Lung (tissue), 12 donors: Measurements from ENCODE around the gene PIGP. TPM values are rescaled to one million over a fixed set of nuclear protein-coding genes. Genes with fewer than 3 reads are reported as not detected.

Experiments
- ATAC-seq: fragments of 200-7000 bp; cut with Tn5 transposase; one replicate; pipeline ENCODE4 v1.9.1; 2020; ENCODE audit warnings: moderate number of reproducible peaks; ENCODE audit not compliant: insufficient read depth, low FRiP score
- DNase-seq, 3 donors: peaks; one replicate each; pipeline ENCODE4 v3.0.0-alpha.2; 2013 to 2017
- H3K27ac ChIP-seq, 2 donors: one replicate each; pipeline ENCODE4 v1.5.1; 2013; ENCODE audit warnings: mild to moderate bottlenecking in 2 of 2, moderate library complexity in 2 of 2, control low read depth in 1 of 2, inconsistent platforms in 1 of 2, low read depth in 1 of 2, low read length in 1 of 2
- H3K27me3 ChIP-seq, 3 donors: one replicate each; pipeline ENCODE4 v1.5.1; 2013; ENCODE audit warnings: low read length in 2 of 3; ENCODE audit not compliant: control insufficient read depth in 3 of 3, insufficient read depth in 3 of 3
- H3K36me3 ChIP-seq, 4 donors: one replicate each; pipeline ENCODE4 v1.5.1; 2013; ENCODE audit warnings: low read length in 4 of 4, mild to moderate bottlenecking in 1 of 4, moderate library complexity in 1 of 4; ENCODE audit not compliant: control insufficient read depth in 4 of 4, insufficient read depth in 4 of 4
- H3K4me1 ChIP-seq, 5 donors: one replicate each; pipeline ENCODE4 v1.5.1; 2013; ENCODE audit warnings: low read length in 5 of 5, mild to moderate bottlenecking in 2 of 5, moderate library complexity in 1 of 5; ENCODE audit not compliant: control insufficient read depth in 5 of 5, insufficient read depth in 5 of 5
- H3K4me3 ChIP-seq: one replicate; pipeline ENCODE4 v1.5.1; 2013; ENCODE audit warnings: mild to moderate bottlenecking, control low read depth, moderate library complexity
- H3K9ac ChIP-seq, 2 donors: one replicate each; pipeline ENCODE4 v1.5.1; 2013; ENCODE audit warnings: low read length in 2 of 2, control low read depth in 1 of 2; ENCODE audit not compliant: insufficient read depth in 1 of 2
- H3K9me3 ChIP-seq, 4 donors: one replicate each; pipeline ENCODE4 v1.5.1; 2013; ENCODE audit warnings: low read length in 3 of 4, mild to moderate bottlenecking in 1 of 4, moderate library complexity in 1 of 4; ENCODE audit not compliant: control insufficient read depth in 4 of 4, insufficient read depth in 3 of 4
- whole genome bisulfite sequencing, 2 donors: extraction: QIAGEN DNeasy Blood & Tissue Kit; methylation state at CpG; one replicate each; pipeline ENCODE4 v1.1.7; 2013; 5-methylcytosine and 5-hydroxymethylcytosine counted together
- polyA plus RNA-seq, 2 donors: library from polyadenylated mRNA; stranded (reverse); fragments of 200-250 nt; gene quantifications; one replicate each; pipeline ENCODE4 v1.2.1, GENCODE V29; 2013
- total RNA-seq, 2 donors: library from RNA; depleted of rRNA in 1 of 2; stranded (reverse); fragments of >200 nt in 1 of 2; gene quantifications; one replicate each; pipeline ENCODE4 v1.2.1, GENCODE V29; 2014 to 2021
- TF ChIP-seq, protein P1 (sequence below): IDR thresholded peaks from 2 replicates; pipeline ENCODE4 v1.5.1; 2012; ENCODE audit warnings: mild to moderate bottlenecking; ENCODE audit errors: control extremely low read depth, extremely low read depth
- donor health status: control.
- donor health status: control.
- donor health status: Bipolar disorder and iron deficiency.
- donor health status: healthy.
- donor health status: DM: yes; HTN: yes; CAD: no.

Gene PIGP
- total and polyA plus RNA-seq, 4 donors, result 18.6 to 30.6 (median 24.1) TPM

DNA sequence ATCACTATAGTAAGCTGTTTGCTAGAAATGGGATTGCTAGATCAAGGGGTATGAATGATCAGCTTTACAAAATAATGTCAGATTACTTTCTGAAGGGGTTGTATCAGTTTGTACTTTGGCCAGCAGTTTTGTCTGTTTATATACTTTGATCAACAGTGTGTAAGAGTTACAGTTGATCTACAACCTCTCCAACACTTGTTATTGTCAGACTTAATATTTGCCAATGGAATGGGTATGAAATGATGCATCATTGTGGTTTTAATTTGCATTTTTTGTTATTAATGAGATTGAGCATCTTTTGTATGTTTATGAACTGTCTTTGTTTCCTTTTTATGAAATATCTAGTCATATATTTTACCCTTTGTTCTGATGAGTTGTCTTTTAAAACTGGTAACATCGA is 4.5 kb upstream of the PIGP start:
- TF ChIP-seq, protein P1, sequence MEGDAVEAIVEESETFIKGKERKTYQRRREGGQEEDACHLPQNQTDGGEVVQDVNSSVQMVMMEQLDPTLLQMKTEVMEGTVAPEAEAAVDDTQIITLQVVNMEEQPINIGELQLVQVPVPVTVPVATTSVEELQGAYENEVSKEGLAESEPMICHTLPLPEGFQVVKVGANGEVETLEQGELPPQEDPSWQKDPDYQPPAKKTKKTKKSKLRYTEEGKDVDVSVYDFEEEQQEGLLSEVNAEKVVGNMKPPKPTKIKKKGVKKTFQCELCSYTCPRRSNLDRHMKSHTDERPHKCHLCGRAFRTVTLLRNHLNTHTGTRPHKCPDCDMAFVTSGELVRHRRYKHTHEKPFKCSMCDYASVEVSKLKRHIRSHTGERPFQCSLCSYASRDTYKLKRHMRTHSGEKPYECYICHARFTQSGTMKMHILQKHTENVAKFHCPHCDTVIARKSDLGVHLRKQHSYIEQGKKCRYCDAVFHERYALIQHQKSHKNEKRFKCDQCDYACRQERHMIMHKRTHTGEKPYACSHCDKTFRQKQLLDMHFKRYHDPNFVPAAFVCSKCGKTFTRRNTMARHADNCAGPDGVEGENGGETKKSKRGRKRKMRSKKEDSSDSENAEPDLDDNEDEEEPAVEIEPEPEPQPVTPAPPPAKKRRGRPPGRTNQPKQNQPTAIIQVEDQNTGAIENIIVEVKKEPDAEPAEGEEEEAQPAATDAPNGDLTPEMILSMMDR, result no peak
- Histone ChIP-seq H3K4me3 (no peak overlapping the region), H3K36me3 (no peaks in the 10 kb centered on the region), H3K27me3 (no peaks in the 10 kb centered on the region), H3K9ac (no peak overlapping the region), H3K4me1 (peaks cover 0 to 10% (median 0%) of the 10 kb centered on the region in 5 donors), H3K9me3 (peaks cover 0 to 1% (median 0%) of the 10 kb centered on the region in 4 donors), H3K27ac (no peak overlapping the region)
- no peak for DNase-seq
- 94 to 100% methylated on average over 1 of the region's 1 CpG for WGBS, 2 donors
- no peak for ATAC-seq

DNA sequence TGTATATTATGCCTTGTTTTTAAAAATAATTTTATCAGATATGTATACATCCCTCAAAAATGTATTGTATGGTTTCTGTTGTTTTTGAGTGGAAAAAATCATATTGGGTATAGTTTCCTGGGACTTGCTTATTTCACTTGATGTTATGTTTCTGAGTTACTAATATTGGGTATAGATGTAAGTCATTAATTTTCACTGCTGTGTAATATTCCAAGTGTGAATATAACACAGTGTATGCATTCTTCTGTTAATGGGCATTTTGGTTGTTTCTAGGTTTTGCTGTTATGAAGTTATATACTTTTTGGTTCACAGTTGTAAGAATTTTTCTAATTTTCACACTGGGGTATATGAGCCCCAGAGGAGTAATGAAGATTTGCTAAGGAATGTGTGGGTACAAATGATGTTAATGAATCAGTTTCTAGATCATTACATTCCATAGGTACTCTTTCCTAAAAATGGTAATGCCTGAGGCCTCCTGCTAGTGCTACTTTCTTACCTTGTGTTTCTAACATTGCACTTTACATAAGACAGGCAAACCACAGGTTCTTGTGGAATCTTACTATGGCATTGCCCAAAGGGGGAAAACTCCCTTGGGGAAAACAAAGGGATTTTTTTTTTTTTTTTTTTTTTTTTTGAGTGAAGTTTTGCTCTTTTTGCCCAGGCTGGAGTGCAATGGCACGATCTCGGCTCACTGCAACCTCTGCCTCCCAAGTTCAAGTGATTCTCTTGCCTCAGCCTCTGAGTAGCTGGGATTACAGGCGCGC is 3.4 kb upstream of the PIGP start:
- no peak overlapping the region for H3K9ac ChIP-seq
- no peak overlapping the region for H3K27ac ChIP-seq
- DNase-seq (no peak), ATAC-seq (no peak)
- TF ChIP-seq, protein P1, result no peak
- 92 to 98% methylated on average over 4 of the region's 4 CpGs for WGBS, 2 donors
- no peaks in the 10 kb centered on the region for H3K36me3 ChIP-seq
- H3K9me3 ChIP-seq, result peaks cover 0 to 1% (median 0%) of the 10 kb centered on the region in 4 donors
- no peak overlapping the region for H3K4me3 ChIP-seq
- H3K4me1 ChIP-seq, result peaks cover 0 to 17% (median 5%) of the 10 kb centered on the region in 5 donors
- no peaks in the 10 kb centered on the region for H3K27me3 ChIP-seq

DNA sequence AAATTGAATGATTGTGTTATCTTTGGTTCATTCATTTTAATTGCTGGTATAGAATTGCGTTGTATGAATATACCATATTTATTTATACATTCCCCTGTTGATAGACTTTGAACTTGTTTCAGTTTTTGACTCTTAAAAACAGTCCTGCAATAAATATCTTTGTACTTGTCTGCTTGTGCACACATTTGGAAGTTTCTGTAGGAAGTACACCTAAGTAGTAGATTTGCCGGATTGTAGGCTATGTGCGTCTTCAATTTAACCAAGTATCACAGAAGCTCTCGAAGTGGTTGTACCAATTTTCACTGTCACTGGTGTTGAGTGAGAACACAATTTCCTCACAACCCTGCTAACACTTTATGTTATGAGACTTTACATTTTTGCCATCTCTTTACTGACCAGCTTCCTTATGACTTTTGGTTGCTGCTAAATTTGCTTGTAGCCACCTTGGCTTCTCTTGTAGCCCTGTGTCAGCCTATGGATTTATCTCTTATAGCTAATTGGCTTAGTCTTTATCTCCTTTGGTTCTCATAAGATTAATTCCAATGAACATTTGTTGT is 2.4 kb upstream of the PIGP start:
- Histone ChIP-seq H3K27ac (no peak overlapping the region), H3K4me3 (no peak overlapping the region), H3K9me3 (peaks cover 0 to 1% (median 0%) of the 10 kb centered on the region in 4 donors), H3K9ac (no peak overlapping the region), H3K4me1 (peaks cover 0 to 22% (median 5%) of the 10 kb centered on the region in 5 donors), H3K36me3 (no peaks in the 10 kb centered on the region), H3K27me3 (no peaks in the 10 kb centered on the region)
- DNase-seq, result no peak
- 93 to 94% methylated on average over 4 of the region's 4 CpGs for WGBS, 2 donors
- no peak for ATAC-seq
- TF ChIP-seq, protein P1, result no peak
